GM19468 (cell line): Measurements from ENCODE around the gene PTPRO.

Source experiments
- ATAC-seq: cut with Tn5 transposase; IDR thresholded peaks from one replicate; pipeline ENCODE4 v1.9.1; 2021; ENCODE audit warnings: mild to moderate bottlenecking, moderate library complexity, moderate number of reproducible peaks; ENCODE audit not compliant: unreplicated experiment; ENCODE audit errors: extremely low read depth

The PTPRO gene

GRCh38 chr12:15322164-15323061, at the start of gene PTPRO:
Gene PTPRO (plus strand): TSS chr12:15322508.
- no peak for ATAC-seq

DNA sequence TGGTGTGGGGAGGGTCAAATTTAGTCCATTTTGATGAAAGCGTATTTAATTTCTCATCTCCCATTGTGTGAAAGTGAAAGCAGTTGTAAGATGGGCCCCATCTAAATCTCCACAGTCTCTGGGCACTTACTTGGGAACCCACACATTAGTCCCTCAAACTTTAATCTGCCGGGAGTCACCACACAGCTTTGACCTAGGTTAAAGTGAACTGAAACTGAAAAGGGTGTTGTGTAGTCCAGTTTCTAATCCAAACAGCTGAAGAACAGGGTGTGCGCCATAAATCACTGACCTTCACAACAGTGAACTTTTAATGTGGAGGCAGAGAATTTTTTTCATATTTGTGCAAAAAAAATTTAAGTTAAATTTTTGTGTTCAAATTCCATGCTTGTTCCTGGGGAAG, 48.4 kb upstream of the PTPRO start:
- ATAC-seq: no peak

GRCh38 chr12:15274561-15274967, 47.7 kb upstream of the PTPRO start:
- no peak for ATAC-seq

DNA sequence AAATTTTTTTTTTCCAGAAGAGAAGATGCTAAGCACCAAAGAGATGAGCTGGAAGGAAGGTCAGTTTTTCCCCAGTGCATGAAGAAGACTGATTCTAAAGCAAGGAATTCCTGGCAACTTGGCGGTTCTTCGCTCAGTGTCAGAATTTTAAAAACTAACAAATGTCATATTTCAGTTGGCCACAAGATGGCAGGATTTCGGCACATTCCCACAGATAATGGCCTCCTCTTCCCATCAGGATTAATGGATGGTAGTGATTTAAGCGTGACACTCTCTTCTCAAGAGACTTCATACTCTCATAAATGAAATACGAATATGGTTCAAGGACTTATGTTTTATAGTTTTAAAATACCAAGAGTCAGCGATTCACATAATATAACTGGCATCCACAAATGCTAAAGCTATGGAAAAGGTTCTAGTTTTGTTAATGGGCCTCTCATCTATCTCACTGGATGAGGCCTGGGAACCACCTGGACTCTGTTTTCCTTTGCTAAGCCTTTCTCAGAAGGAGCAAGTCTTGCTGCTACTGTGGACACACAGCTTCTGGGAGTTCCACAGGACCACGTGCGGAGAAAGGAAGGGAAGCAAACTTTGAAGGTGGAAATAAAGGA, 46.1 kb upstream of the PTPRO start:
- ATAC-seq: no peak

- ATAC-seq: peak; percentile 48
Measured at GRCh38 chr12:15278816-15279658, 43.3 kb upstream of the PTPRO start.

- ATAC-seq: no peak
Measured at GRCh38 chr12:15280930-15281329, 41.4 kb upstream of the PTPRO start.

- no peak for ATAC-seq
Measured at GRCh38 chr12:15289192-15289591, 33.1 kb upstream of the PTPRO start.

GRCh38 chr12:15293731-15294130, 28.6 kb upstream of the PTPRO start:
- no peak for ATAC-seq

DNA sequence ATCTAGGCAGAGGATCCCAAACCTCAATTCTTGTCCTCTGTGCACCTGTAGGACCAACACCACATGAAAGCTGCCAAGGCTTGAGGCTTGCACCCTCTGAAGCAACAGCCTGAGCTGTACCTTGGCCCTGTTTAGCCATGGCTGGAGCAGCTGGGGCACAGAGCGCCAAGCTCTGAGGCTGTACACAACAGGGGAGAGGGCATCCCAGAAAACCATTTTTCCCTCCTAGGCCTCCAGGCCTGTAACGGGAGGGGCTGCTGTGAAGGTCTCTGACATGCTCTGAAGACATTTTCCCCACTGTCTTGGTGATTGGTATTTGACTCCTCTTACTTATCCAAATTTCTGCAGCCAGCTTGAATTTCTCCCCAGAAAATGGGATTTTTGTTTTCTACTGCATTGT, 22.4 kb upstream of the PTPRO start:
- ATAC-seq: no peak

GRCh38 chr12:15304296-15304695, 18.0 kb upstream of the PTPRO start:
- no peak for ATAC-seq

DNA sequence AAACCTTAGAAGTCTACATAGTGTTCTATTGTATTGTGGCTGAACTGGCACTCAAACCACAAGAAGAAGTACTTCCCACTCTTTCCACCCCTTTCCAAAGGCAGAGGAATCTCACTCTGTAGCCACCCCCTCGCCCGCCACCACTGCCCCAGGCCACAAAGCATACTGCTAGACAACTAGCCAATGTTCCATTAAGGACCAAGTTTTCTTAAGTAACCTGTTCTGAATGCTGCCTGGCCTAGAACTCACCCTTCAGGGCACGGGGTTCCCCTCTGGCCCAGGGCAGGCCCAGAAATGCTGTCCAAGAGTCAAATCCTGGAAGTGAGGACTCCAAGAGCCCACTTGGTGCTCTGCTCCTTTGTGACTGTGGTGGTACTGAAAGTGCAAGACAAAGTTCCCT, 15.7 kb upstream of the PTPRO start:
- ATAC-seq: no peak

DNA sequence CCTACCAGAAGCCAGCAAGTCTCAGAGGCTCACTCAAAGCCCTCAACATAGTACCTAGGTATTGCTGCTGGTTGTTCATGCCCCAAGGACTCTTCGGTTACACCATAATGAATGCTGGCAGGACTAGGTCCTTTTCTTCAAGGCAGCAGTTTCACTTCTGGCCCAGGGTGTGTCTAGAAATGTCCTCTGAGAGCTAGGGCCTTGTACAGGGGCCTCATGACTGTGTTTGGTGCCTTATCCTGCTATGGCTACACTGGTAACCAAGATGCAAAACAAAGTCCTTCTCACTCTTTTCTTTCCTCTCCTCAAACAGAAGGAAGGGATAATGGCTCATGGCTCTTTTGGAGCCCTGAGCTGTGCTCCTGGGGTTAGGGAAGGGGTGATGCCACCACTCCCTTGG, 15.2 kb upstream of the PTPRO start:
- ATAC-seq: no peak

DNA sequence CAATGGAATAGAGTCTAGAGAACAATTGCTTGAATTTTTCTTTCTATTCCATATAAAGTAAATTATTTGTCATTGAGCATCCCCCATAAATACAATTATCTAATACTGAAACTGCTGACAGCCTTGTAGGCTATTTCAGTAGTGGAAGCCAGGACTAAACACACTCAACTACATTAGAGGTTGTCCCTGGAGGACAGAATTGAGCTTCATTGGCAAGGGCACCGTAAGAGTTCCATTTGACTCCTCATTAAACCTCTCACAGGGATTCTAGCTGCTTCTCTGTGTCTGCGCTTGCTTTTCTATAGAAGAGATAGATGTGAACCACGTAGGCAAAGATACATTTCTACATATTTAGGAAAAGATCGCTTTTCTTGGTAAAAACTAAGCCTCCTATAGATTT, 3.5 kb upstream of the PTPRO start:
- ATAC-seq: no peak

DNA sequence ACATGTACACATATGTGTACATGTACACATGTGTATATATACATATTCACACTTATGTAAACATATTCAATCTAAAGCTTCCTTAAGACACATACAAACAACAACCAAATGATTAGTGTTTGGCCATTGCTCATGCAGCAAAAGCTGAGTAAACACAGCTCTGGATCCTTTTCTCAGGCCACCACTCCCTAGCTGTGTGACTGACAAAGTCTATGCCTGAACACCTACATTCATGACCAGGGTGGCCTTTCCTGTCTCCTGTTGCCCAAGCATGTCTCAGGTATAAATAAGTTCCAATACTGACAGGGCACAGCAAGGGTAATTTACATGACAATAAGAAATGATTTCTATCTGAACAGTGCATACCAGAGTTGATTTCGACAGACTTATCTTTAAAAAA, 1.4 kb upstream of the PTPRO start:
- ATAC-seq: no peak

- no peak for ATAC-seq
Measured at GRCh38 chr12:15323480-15323879, 1.2 kb downstream of the PTPRO start.

GRCh38 chr12:15329891-15330290, 7.6 kb downstream of the PTPRO start:
- no peak for ATAC-seq

GRCh38 chr12:15334225-15334624, 11.9 kb downstream of the PTPRO start:
- ATAC-seq: no peak

DNA sequence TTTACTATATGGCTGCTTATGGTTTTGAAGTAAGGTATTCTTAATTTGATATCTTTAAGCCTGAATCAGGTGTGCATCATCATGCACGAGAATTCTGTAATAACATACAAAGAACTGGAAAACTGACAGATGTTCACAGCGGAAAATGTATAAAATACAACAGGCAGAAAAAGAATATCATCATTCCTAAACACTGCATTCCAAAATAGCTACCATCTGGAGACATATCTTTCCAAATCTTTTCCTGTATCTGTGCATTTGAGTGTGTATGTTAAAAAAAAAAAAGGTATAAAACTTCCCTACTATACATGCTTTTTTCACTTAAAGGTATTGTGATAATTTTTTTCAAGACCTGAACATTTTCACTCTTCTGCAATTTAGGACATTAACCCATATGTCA, 13.7 kb downstream of the PTPRO start:
- no peak for ATAC-seq

DNA sequence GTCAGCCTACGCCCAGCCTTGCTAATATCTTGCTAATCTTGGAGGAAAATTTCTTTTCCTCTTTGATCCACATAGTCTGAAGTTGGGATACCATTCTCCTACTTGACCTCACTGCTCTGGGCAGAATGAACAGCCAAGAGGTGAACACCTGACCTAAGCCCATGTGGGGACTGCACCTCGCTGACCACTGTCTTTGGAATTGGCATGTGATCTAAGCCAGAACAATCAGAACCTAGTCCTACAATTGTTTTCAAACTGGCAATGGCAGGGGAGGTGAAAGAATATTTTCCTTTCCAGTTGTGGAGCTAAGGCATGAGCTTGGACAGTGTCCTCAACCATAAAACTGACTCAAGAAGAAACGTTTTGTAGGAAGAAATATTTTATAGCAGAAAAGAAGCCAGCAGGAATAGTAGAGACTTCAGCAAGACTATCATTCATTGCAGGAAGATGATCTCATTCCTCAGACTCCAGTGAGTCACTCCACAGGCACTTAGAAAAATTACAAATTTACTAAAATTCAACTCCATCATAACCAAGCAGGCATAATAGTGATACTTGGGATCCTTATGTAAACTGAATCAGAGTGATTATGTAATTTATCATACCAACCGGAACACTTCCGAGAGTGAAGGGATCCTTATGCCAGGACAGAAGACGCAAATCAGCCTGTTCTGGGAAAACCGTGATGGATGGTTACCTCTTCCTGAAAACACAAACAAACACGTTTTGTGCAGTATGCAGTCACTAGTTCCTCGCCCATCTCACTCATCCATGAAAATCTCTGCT, 14.7 kb downstream of the PTPRO start:
- no peak for ATAC-seq

- no peak for ATAC-seq
Measured at GRCh38 chr12:15341371-15341770, 19.1 kb downstream of the PTPRO start.
